Gastroesophageal sphincter (tissue), 4 donors: ENCODE measurements around the gene COA7. TPM values are rescaled to one million over a fixed set of nuclear protein-coding genes. Genes with fewer than 3 reads are reported as not detected.

Experiments used
- ATAC-seq: fragments of 150-250 bp; one replicate; pipeline ENCODE4 v1.9.1; 2016; ENCODE audit warnings: mild to moderate bottlenecking, moderate library complexity
- H3K27ac ChIP-seq, 4 donors: fragments of 200-600 bp; sonication (generic) in 3 of 4; 1 replicate in 3 of 4; 2 replicates in 1 of 4; pipeline ENCODE4 v1.5.1; 2016 to 2019
- H3K27me3 ChIP-seq: fragments of 200-600 bp; sonication (generic); one replicate; pipeline ENCODE4 v1.5.1; 2019
- H3K36me3 ChIP-seq, 2 donors: fragments of 200-600 bp; sonication (generic); one replicate each; pipeline ENCODE4 v1.5.1; 2019; ENCODE audit warnings: control low read depth in 1 of 2
- H3K4me1 ChIP-seq, 3 donors: fragments of 200-600 bp; sonication (generic); 1 replicate in 2 of 3; 2 replicates in 1 of 3; pipeline ENCODE4 v1.5.1; 2016 to 2019; ENCODE audit warnings: control low read depth in 2 of 3
- H3K4me3 ChIP-seq, 2 donors: fragments of 200-600 bp; sonication (generic); one replicate each; pipeline ENCODE4 v1.5.1; 2019; ENCODE audit warnings: mild to moderate bottlenecking in 1 of 2, moderate library complexity in 1 of 2
- H3K9me3 ChIP-seq, 3 donors: fragments of 200-600 bp; sonication (generic); one replicate each; pipeline ENCODE4 v1.5.1; 2017 to 2019; ENCODE audit warnings: control low read depth in 2 of 3
- EP300 ChIP-seq: sonication (generic); formaldehyde crosslinking; IDR thresholded peaks from one replicate; pipeline ENCODE4 v1.6.1; 2017; ENCODE audit warnings: antibody characterized with exemption, mild to moderate bottlenecking
- POLR2A ChIP-seq, 2 donors: fragments of 450-650 bp; IDR thresholded peaks; one replicate each; pipeline ENCODE4 v1.6.1; 2017; ENCODE audit warnings: antibody characterized with exemption in 2 of 2, mild to moderate bottlenecking in 2 of 2, moderate library complexity in 1 of 2
- POLR2AphosphoS5 ChIP-seq: sonication (generic); formaldehyde crosslinking; IDR thresholded peaks from one replicate; pipeline ENCODE4 v1.6.1; 2017; ENCODE audit warnings: antibody characterized with exemption
- WGBS, 2 donors: methylation state at CpG; one replicate each; pipeline ENCODE4 v1.1.5; 2018; ENCODE audit warnings: low coverage in 1 of 2; 5-methylcytosine and 5-hydroxymethylcytosine counted together
- total RNA-seq, 4 donors: library from RNA; depleted of rRNA; stranded (reverse); fragments of >200 nt; gene quantifications; one replicate each; pipeline ENCODE4 v1.1.0, GENCODE V29; 2016
- TF ChIP-seq, protein P1 (sequence below), 4 experiments: fragments of 200-600 bp in 2 of 4; fragments of 450-650 bp in 2 of 4; sonication (generic) in 1 of 4; IDR thresholded peaks; one replicate each; pipeline ENCODE4 v1.5.1; 2017 to 2019; ENCODE audit warnings: antibody characterized with exemption in 4 of 4, mild to moderate bottlenecking in 2 of 4, moderate library complexity in 2 of 4

Gene COA7
- total RNA-seq, 4 donors from 2014 or later: 7.7 to 9.6 (median 9.0) TPM

DNA sequence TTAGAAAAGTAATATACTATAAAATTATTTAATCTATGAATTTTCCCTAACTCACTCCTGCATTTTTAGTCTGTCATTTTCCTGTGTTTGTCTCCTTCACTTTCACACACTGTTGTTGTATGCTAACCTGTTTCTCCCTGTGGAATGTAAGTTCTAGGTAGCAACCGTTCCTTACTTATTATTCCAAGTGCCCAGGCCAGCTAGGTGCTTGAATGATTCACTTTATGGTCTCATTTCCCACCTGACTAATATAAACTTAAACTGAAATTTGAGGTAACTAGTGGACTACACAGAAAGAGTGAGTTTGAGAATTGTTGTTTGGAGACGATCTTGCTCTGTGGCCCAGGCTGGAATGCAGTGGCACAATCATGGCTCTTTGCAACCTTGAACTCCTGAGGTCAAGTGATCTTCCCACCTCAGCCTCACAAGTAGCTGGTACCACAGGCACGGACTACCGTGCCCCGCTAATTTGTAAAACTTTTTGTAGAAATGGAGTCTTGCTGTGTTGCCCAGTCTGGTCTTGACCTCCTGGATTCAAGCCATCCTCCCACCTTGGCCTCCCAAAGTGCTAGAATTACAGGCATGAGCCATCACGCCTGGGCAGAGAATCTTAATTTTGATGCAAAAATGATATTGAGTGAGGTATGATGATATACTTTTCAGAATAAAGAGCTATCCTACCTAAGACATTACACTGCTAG is 30.0 kb upstream of the COA7 start:
- Histone ChIP-seq H3K27me3 (no peaks in the 10 kb centered on the region), H3K4me3 (peak overlapping the region in 1 of 2 donors; percentile 94), H3K9me3 (no peaks in the 10 kb centered on the region), H3K36me3 (peaks cover 0 to 9% of the 10 kb centered on the region in 2 donors), H3K27ac (no peak overlapping the region), H3K4me1 (peaks cover 0 to 45% (median 5%) of the 10 kb centered on the region in 3 donors)
- no peak for ATAC-seq
- 79 to 83% methylated on average over 5 to 6 of the region's 6 CpGs for WGBS, 2 donors
- TF ChIP-seq, protein P1, sequence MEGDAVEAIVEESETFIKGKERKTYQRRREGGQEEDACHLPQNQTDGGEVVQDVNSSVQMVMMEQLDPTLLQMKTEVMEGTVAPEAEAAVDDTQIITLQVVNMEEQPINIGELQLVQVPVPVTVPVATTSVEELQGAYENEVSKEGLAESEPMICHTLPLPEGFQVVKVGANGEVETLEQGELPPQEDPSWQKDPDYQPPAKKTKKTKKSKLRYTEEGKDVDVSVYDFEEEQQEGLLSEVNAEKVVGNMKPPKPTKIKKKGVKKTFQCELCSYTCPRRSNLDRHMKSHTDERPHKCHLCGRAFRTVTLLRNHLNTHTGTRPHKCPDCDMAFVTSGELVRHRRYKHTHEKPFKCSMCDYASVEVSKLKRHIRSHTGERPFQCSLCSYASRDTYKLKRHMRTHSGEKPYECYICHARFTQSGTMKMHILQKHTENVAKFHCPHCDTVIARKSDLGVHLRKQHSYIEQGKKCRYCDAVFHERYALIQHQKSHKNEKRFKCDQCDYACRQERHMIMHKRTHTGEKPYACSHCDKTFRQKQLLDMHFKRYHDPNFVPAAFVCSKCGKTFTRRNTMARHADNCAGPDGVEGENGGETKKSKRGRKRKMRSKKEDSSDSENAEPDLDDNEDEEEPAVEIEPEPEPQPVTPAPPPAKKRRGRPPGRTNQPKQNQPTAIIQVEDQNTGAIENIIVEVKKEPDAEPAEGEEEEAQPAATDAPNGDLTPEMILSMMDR (IDR thresholded peaks at IDR 0.05): no peak
- TF ChIP-seq POLR2A (IDR thresholded peaks at IDR 0.05): no peak
- TF ChIP-seq POLR2AphosphoS5: no peak
- no peak for TF ChIP-seq EP300

DNA sequence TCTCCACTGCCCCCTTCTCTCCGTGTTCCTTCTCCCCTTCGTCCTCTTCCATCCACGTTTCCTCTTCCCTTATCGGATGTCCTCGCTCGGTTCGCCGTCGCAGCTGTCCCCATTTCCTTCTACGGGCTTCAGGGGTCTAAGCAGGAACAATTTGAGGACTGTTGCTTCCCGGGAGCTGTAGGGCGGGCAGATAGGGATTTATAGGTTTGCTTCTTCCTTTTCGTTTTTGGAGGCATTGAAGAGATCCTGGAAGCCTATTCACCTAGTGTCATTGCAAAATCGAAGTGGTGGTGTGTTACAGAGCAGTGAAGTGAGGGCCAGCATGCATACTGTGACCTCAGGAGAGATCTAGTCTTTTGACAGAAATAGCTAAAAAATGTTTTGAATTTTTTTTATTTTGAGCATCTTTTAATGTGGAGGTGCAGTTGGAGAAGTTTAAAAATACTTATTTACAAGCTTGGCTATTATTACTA is 29.0 kb upstream of the COA7 start:
- TF ChIP-seq, protein P1 (IDR thresholded peaks at IDR 0.05): no peak
- TF ChIP-seq POLR2AphosphoS5: no peak
- no peak for TF ChIP-seq POLR2A (IDR thresholded peaks at IDR 0.05)
- TF ChIP-seq EP300: no peak
- Histone ChIP-seq H3K27me3 (no peaks in the 10 kb centered on the region), H3K36me3 (peaks cover 0 to 6% of the 10 kb centered on the region in 2 donors), H3K4me3 (peak overlapping the region; percentile 88 to 94), H3K27ac (peak overlapping the region; percentile 79 to 95 (median 90)), H3K4me1 (peaks cover 0 to 45% (median 5%) of the 10 kb centered on the region in 3 donors), H3K9me3 (no peaks in the 10 kb centered on the region)
- no peak for ATAC-seq
- WGBS, 2 donors: 1 to 2% methylated on average over 14 of the region's 14 CpGs

DNA sequence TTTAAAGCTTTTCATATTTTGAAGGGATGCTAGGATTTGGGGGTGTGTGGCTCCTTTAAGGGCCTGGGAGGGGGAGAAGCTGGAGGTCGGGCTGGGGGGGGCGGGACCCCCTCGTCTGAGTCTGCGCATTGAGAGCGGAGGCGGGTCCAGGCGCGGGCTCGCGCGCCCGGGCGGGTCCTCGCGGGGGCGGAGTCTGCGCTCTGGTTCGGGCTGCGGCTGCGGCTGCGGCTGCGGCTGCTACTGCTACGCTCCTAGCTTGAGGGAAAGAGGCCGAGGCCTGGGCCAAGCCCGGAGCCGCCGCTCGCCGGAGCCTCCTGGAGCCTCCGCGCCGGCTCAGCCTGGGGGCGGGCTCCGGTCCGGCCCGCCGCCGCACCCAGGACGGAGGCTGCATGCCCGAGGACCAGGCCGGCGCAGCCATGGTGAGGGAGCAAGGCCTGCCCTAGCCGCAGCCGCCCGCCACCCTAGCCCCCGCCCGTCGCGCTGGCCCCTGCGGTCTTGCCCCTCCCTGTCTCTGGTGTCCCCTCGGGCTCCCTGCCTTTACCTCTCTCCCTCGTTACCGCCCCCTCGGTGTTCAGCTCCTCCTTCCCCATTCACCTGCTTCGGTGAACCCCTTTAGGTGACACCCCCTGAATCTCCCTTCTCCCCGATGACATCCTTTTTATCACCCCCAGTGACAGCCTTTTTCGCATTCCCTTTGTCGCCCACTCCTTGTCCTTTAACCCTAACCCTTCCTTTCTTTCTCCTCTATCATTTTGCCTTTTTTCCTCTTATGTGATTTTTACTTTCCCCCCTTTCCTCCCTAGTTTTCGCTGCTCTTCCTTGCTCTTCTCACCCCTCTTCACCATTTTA is 28.3 kb upstream of the COA7 start, which contains the start of gene ZYG11B:
TSS of gene ZYG11B (plus strand) at position 189 of the 849 bp plus-strand sequence. CDS start at position 390, 201 bp downstream.
- peak; percentile 99 for ATAC-seq
- TF ChIP-seq EP300 (no peak), POLR2AphosphoS5 (peak; percentile 56), POLR2A (IDR thresholded peaks at IDR 0.05) (peak; percentile 77 to 78)
- TF ChIP-seq, protein P1 (IDR thresholded peaks at IDR 0.05): peak in 1 of 4 experiments; percentile 9
- no peaks in the 10 kb centered on the region for H3K36me3 ChIP-seq
- 0% methylated on average over 8 to 9 of the region's 59 CpGs for WGBS, 2 donors
- no peaks in the 10 kb centered on the region for H3K9me3 ChIP-seq
- peak within 1 kb of the TSS; percentile 79 to 95 (median 90) for H3K27ac ChIP-seq
- peak within 1 kb of the TSS; percentile 88 to 94 for H3K4me3 ChIP-seq
- H3K27me3 ChIP-seq: no peaks in the 10 kb centered on the region
- peaks cover 0 to 45% (median 5%) of the 10 kb centered on the region in 3 donors for H3K4me1 ChIP-seq

DNA sequence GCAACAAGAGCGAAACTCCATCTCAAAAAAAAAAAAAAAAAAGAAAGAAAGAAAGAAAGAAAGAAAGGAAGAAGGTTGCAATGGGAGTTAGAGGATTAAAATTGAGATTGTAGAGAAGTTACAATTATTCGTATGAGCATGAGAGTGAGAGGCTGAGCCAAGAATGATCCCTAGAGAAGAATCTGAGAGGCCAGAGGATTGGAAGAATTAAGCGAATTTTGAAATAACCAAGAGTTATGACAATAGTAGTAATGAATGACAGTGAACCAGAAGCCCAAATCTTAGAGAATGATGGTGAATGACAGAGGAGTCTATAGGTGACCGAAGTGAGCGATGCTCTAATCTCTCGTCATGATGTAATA is 27.7 kb upstream of the COA7 start:
- H3K9me3 ChIP-seq: no peaks in the 10 kb centered on the region
- no peaks in the 10 kb centered on the region for H3K27me3 ChIP-seq
- TF ChIP-seq POLR2A (IDR thresholded peaks at IDR 0.05) (no peak), POLR2AphosphoS5 (no peak), EP300 (no peak)
- TF ChIP-seq, protein P1 (IDR thresholded peaks at IDR 0.05): no peak
- H3K4me1 ChIP-seq: peaks cover 0 to 45% (median 5%) of the 10 kb centered on the region in 3 donors
- peak overlapping the region in 3 of 4 donors; percentile 90 to 95 (median 91) for H3K27ac ChIP-seq
- peak; percentile 6 for ATAC-seq
- H3K36me3 ChIP-seq: no peaks in the 10 kb centered on the region
- peak overlapping the region; percentile 88 to 94 for H3K4me3 ChIP-seq
- 0 to 3% methylated on average over 5 of the region's 6 CpGs for WGBS, 2 donors
